ENCODE results near the gene ISG20.

Gene ISG20

GRCh38 chr15:88661041-88661700, 22.4 kb downstream of the ISG20 start:
- POLR2A ChIA-PET, result no interaction called here
- CTCF ChIA-PET, result interaction anchor here (0.8 to 1.1 kb wide), 2 partner anchors 37 to 38 kb away, joined by 5 read pairs; no protein-coding TSS in a partner anchor
- TF ChIP-seq SP1 (IDR thresholded peaks at IDR 0.05), result no peak
- no peak for TF ChIP-seq HDGF (IDR thresholded peaks at IDR 0.05; ENCODE audit: borderline replicate concordance)
- TF ChIP-seq FOXK2 (IDR thresholded peaks at IDR 0.05), result no peak
- TF ChIP-seq FOXM1 (IDR thresholded peaks at IDR 0.05; ENCODE audit: borderline replicate concordance), result no peak
- TF ChIP-seq L3MBTL2 (conservative IDR thresholded peaks at IDR 0.05), result no peak
- TF ChIP-seq NFRKB (IDR thresholded peaks at IDR 0.05), result no peak
- no peak for TF ChIP-seq TARDBP (IDR thresholded peaks at IDR 0.05)
- TF ChIP-seq BHLHE40 (IDR thresholded peaks at IDR 0.05; ENCODE audit: borderline replicate concordance), result no peak
- no peak for TF ChIP-seq LEF1 (IDR thresholded peaks at IDR 0.05; ENCODE audit: borderline replicate concordance)
- TF ChIP-seq CTBP1 (IDR thresholded peaks at IDR 0.05; ENCODE audit: borderline replicate concordance), result no peak
- no peak for TF ChIP-seq SUZ12 (IDR thresholded peaks at IDR 0.05)
- TF ChIP-seq FOXA1 (IDR thresholded peaks at IDR 0.05), result no peak
- TF ChIP-seq ELF4 (IDR thresholded peaks at IDR 0.05), result no peak
- TF ChIP-seq PKNOX1 (IDR thresholded peaks at IDR 0.05), result no peak
- no peak for TF ChIP-seq ZNF384 (IDR thresholded peaks at IDR 0.05)
- TF ChIP-seq ARNT (IDR thresholded peaks at IDR 0.05), result no peak
- no peak for DNase-seq (ENCODE audit: extremely low spot score)

- TF ChIP-seq LEF1 (IDR thresholded peaks at IDR 0.05; ENCODE audit: borderline replicate concordance) (no peak), PKNOX1 (IDR thresholded peaks at IDR 0.05) (no peak), ELF4 (IDR thresholded peaks at IDR 0.05) (no peak), BHLHE40 (IDR thresholded peaks at IDR 0.05; ENCODE audit: borderline replicate concordance) (no peak), SUZ12 (IDR thresholded peaks at IDR 0.05) (no peak), L3MBTL2 (conservative IDR thresholded peaks at IDR 0.05) (no peak), NFRKB (IDR thresholded peaks at IDR 0.05) (no peak), CTBP1 (IDR thresholded peaks at IDR 0.05; ENCODE audit: borderline replicate concordance) (no peak), FOXK2 (IDR thresholded peaks at IDR 0.05) (no peak), FOXA1 (IDR thresholded peaks at IDR 0.05) (no peak), HDGF (IDR thresholded peaks at IDR 0.05; ENCODE audit: borderline replicate concordance) (no peak), TARDBP (IDR thresholded peaks at IDR 0.05) (no peak), ARNT (IDR thresholded peaks at IDR 0.05) (no peak), FOXM1 (IDR thresholded peaks at IDR 0.05; ENCODE audit: borderline replicate concordance) (no peak), SP1 (IDR thresholded peaks at IDR 0.05) (no peak), ZNF384 (IDR thresholded peaks at IDR 0.05) (no peak)
- POLR2A ChIA-PET, result no interaction called here
- CTCF ChIA-PET, result interaction anchor here (0.6 kb wide), 1 partner anchor 174 kb away, joined by 3 read pairs; no protein-coding TSS in a partner anchor
These were observed 23.1 kb downstream of the ISG20 start for GRCh38 chr15:88661761-88662556.

GRCh38 chr15:88663141-88663621, 24.4 kb downstream of the ISG20 start:
- DNase-seq (ENCODE audit: extremely low spot score), result no peak
- TF ChIP-seq FOXK2 (IDR thresholded peaks at IDR 0.05) (no peak), BHLHE40 (IDR thresholded peaks at IDR 0.05; ENCODE audit: borderline replicate concordance) (no peak), SP1 (IDR thresholded peaks at IDR 0.05) (no peak), ZNF384 (IDR thresholded peaks at IDR 0.05) (no peak), ELF4 (IDR thresholded peaks at IDR 0.05) (no peak), PKNOX1 (IDR thresholded peaks at IDR 0.05) (no peak), L3MBTL2 (conservative IDR thresholded peaks at IDR 0.05) (no peak), SUZ12 (IDR thresholded peaks at IDR 0.05) (no peak), CTBP1 (IDR thresholded peaks at IDR 0.05; ENCODE audit: borderline replicate concordance) (no peak), ARNT (IDR thresholded peaks at IDR 0.05) (no peak), FOXM1 (IDR thresholded peaks at IDR 0.05; ENCODE audit: borderline replicate concordance) (no peak), NFRKB (IDR thresholded peaks at IDR 0.05) (no peak), HDGF (IDR thresholded peaks at IDR 0.05; ENCODE audit: borderline replicate concordance) (no peak), FOXA1 (IDR thresholded peaks at IDR 0.05) (no peak), LEF1 (IDR thresholded peaks at IDR 0.05; ENCODE audit: borderline replicate concordance) (no peak), TARDBP (IDR thresholded peaks at IDR 0.05) (no peak)
- ChIA-PET CTCF (no interaction called here), POLR2A (no interaction called here)

More at GRCh38 chr15:88661761-88662556, 23.1 kb downstream of the ISG20 start:
- no peak for DNase-seq (ENCODE audit: extremely low spot score)

DNA sequence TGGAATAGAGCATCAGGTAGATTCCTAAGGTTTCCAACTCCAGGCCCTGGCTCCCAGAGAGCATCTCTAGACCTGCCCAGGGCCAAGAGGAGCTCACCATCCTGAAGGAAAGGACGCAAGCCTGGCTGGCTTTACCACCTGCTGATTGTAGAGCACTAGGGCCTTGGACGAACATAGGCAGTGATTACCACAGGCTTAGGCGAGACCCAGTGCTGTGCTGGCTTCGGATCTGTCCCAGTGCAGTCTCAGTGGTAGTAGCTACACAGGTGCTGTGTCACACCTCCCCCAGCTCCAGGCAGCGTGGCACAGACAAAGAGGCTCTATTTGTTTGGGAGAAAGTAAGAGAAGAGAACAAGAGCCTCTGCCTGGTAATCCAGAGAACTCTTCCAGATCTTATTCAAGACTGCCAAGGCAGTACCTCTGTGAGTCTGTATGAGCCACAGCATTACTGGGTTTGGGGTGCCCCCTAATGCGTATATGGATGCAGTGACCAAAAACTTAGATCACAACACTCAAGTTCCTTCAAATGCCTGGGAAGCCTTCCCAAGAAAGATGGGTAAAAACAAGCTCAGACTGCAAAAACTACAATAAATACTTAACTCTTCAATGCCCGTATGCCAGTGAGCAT, 25.4 kb downstream of the ISG20 start:
- ChIA-PET POLR2A (no interaction called here), CTCF (interaction anchor here (0.5 to 0.6 kb wide), 2 partner anchors 20 to 548 kb away, joined by 4 read pairs; no protein-coding TSS in a partner anchor)
- TF ChIP-seq ARNT (IDR thresholded peaks at IDR 0.05), result no peak
- no peak for TF ChIP-seq HDGF (IDR thresholded peaks at IDR 0.05; ENCODE audit: borderline replicate concordance)
- no peak for TF ChIP-seq FOXK2 (IDR thresholded peaks at IDR 0.05)
- no peak for TF ChIP-seq BHLHE40 (IDR thresholded peaks at IDR 0.05; ENCODE audit: borderline replicate concordance)
- no peak for TF ChIP-seq NFRKB (IDR thresholded peaks at IDR 0.05)
- no peak for TF ChIP-seq TARDBP (IDR thresholded peaks at IDR 0.05)
- TF ChIP-seq FOXM1 (IDR thresholded peaks at IDR 0.05; ENCODE audit: borderline replicate concordance), result no peak
- no peak for TF ChIP-seq LEF1 (IDR thresholded peaks at IDR 0.05; ENCODE audit: borderline replicate concordance)
- TF ChIP-seq FOXA1 (IDR thresholded peaks at IDR 0.05), result no peak
- no peak for TF ChIP-seq ELF4 (IDR thresholded peaks at IDR 0.05)
- no peak for TF ChIP-seq SP1 (IDR thresholded peaks at IDR 0.05)
- TF ChIP-seq PKNOX1 (IDR thresholded peaks at IDR 0.05), result no peak
- TF ChIP-seq ZNF384 (IDR thresholded peaks at IDR 0.05), result no peak
- TF ChIP-seq CTBP1 (IDR thresholded peaks at IDR 0.05; ENCODE audit: borderline replicate concordance), result no peak
- DNase-seq (ENCODE audit: extremely low spot score), result no peak
